Chondrocyte (in vitro differentiated cells): ENCODE results near the gene DUOX1. TPM values are rescaled to one million over a fixed set of nuclear protein-coding genes. Genes with fewer than 3 reads are reported as not detected.

Experiments
- DNase-seq: peaks from one replicate; pipeline ENCODE4 v3.0.0; 2021; ENCODE audit warnings: mixed read lengths, low spot score
- H3K27ac Mint-ChIP-seq: one replicate; pipeline ENCODE4 v1.8.0; 2021; ENCODE audit warnings: mild to moderate bottlenecking, moderate library complexity, mixed read lengths; ENCODE audit not compliant: unreplicated experiment
- H3K27me3 Mint-ChIP-seq: 2 replicates; pipeline ENCODE4 v1.8.0; 2021; ENCODE audit warnings: low read depth, mixed read lengths
- H3K36me3 Mint-ChIP-seq: 2 replicates; pipeline ENCODE4 v1.8.0; 2021; ENCODE audit warnings: low read depth, mixed read lengths
- H3K4me1 Mint-ChIP-seq: 2 replicates; pipeline ENCODE4 v1.8.0; 2021; ENCODE audit warnings: low read depth, mild to moderate bottlenecking, mixed read lengths
- H3K4me3 Mint-ChIP-seq: one replicate; pipeline ENCODE4 v1.8.0; 2021; ENCODE audit warnings: mild to moderate bottlenecking, moderate library complexity, mixed read lengths; ENCODE audit not compliant: unreplicated experiment
- H3K9me3 Mint-ChIP-seq: 2 replicates; pipeline ENCODE4 v1.8.0; 2021; ENCODE audit warnings: low read depth, mixed read lengths
- total RNA-seq: library from RNA; stranded (reverse); gene quantifications from 3 replicates; pipeline ENCODE4 v1.2.1, GENCODE V29; 2021
- TF ChIP-seq, protein P1 (sequence below): fragments of 200-600 bp; sonication (generic); IDR thresholded peaks from 2 replicates; pipeline ENCODE4 v1.5.0; 2021; ENCODE audit warnings: antibody characterized with exemption, mild to moderate bottlenecking, moderate library complexity

The DUOX1 gene
- total RNA-seq, 1 donor from 2014 or later, result not detected

DNA sequence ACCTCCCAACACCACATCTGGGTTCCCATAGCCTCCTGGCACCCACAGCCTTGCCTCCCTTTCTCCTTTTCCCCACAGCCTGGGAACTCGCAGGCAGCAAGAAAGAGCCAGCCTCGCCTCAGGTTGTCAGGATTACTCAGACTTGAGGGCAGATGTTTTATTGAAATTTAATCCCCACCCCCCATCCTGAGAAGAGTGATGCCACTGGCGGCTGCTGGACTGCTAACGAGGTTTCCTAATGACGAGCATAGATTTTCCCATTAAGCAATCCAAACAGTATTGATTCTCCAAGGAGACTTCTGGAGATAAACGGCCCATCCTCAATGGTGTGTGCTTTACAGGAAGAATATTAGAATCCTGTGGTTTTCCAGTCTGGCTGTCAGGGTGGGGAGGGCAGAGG, 44.3 kb downstream of the DUOX1 start:
- TF ChIP-seq, protein P1, sequence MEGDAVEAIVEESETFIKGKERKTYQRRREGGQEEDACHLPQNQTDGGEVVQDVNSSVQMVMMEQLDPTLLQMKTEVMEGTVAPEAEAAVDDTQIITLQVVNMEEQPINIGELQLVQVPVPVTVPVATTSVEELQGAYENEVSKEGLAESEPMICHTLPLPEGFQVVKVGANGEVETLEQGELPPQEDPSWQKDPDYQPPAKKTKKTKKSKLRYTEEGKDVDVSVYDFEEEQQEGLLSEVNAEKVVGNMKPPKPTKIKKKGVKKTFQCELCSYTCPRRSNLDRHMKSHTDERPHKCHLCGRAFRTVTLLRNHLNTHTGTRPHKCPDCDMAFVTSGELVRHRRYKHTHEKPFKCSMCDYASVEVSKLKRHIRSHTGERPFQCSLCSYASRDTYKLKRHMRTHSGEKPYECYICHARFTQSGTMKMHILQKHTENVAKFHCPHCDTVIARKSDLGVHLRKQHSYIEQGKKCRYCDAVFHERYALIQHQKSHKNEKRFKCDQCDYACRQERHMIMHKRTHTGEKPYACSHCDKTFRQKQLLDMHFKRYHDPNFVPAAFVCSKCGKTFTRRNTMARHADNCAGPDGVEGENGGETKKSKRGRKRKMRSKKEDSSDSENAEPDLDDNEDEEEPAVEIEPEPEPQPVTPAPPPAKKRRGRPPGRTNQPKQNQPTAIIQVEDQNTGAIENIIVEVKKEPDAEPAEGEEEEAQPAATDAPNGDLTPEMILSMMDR, result no peak

DNA sequence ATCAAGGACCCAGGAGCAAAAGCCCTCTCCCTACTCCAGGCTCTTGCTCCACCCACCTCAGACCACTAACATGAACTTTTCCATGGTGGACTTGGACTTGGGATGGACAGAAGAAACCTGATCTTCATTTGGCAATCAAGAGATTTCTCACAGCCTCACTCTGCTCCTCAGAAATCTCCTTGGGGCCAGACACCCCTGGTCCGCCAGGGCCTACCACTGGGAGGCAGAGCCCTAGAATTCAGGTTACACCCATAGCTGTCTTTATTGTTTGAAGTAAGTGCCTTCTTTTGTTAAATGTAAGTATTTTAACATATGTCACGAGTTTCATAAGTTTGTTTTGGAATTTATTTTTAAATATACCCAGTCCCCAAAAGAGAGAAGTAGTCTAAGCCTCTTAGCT, 44.8 kb downstream of the DUOX1 start:
- H3K36me3 Mint-ChIP-seq, result peaks cover 7% of the 10 kb centered on the region
- DNase-seq, result no peak
- H3K4me1 Mint-ChIP-seq, result no peaks in the 10 kb centered on the region
- H3K27me3 Mint-ChIP-seq, result no peaks in the 10 kb centered on the region
- TF ChIP-seq, protein P1, result no peak
- no peak overlapping the region for H3K27ac Mint-ChIP-seq
- no peaks in the 10 kb centered on the region for H3K9me3 Mint-ChIP-seq
- no peak overlapping the region for H3K4me3 Mint-ChIP-seq

More for the DNA sequence above, 44.3 kb downstream of the DUOX1 start:
- no peak overlapping the region for H3K27ac Mint-ChIP-seq
- H3K9me3 Mint-ChIP-seq, result no peaks in the 10 kb centered on the region
- no peak for DNase-seq
- no peaks in the 10 kb centered on the region for H3K27me3 Mint-ChIP-seq
- no peaks in the 10 kb centered on the region for H3K4me1 Mint-ChIP-seq
- no peak overlapping the region for H3K4me3 Mint-ChIP-seq
- peaks cover 7% of the 10 kb centered on the region for H3K36me3 Mint-ChIP-seq

DNA sequence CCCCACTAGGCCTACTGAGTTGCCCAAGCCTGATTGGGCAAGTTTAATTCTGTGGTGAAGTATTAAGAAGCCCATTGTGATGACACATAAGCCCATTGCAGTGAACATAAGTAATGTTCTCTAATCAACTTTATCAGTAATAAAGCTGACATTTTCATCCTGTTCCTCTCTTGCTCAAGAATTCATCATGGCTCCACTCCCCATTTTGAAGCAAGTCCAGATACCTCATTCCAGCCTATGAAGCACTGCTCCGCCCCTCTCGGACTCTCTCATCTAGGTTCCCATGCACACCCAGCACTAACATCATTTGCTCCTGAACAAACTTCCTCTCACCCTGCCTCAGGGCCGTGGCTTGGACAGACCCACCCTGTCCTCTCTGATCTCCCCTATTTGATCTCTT, 47.5 kb downstream of the DUOX1 start:
- DNase-seq, result no peak
- peaks cover 7% of the 10 kb centered on the region for H3K4me1 Mint-ChIP-seq
- H3K4me3 Mint-ChIP-seq, result no peak overlapping the region
- H3K9me3 Mint-ChIP-seq, result no peaks in the 10 kb centered on the region
- TF ChIP-seq, protein P1, result no peak
- no peaks in the 10 kb centered on the region for H3K27me3 Mint-ChIP-seq
- H3K27ac Mint-ChIP-seq, result no peak overlapping the region
- H3K36me3 Mint-ChIP-seq, result peaks cover 7% of the 10 kb centered on the region

DNA sequence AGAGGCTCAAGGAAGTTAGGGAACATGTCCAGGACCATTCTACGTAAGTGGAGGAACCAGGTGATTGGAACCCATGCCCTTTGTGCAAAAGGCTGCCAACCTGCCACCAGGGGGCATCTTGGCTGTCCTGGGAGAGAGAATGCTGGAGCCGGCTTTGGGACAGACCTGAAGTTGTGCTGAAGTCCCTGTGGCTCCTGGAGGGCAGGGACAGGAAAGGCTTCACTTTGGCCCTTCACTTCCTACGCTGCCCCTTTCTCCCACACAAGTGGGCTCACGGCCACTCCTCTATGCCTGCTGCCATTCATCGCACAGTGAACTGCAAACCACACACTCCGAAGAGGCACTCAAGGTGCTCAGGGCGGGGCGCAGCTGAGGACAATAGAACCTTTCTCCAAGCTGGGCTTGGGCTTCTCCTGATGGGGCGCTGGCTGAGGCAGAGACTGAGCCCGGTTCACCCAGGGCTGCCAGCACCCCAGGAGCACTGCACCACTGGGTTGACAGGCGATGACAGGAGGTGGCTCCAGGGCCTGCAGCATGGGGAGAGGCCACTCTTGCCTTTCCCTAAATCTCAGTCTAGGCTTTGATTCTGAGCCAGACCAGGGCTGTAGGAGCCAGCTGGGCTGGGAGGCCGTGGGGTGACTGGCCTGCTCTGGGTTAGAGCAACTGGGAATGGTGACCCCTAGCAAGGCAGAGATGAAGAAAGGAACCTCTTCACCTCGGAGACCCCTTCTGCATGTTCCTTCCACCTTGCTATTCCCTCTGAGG, 49.6 kb downstream of the DUOX1 start:
- Mint-ChIP-seq H3K36me3 (peaks cover 6% of the 10 kb centered on the region), H3K4me3 (no peak overlapping the region), H3K27ac (no peak overlapping the region), H3K27me3 (no peaks in the 10 kb centered on the region), H3K9me3 (no peaks in the 10 kb centered on the region), H3K4me1 (peaks cover 7% of the 10 kb centered on the region)
- DNase-seq, result no peak
- TF ChIP-seq, protein P1, result peak; percentile 65

DNA sequence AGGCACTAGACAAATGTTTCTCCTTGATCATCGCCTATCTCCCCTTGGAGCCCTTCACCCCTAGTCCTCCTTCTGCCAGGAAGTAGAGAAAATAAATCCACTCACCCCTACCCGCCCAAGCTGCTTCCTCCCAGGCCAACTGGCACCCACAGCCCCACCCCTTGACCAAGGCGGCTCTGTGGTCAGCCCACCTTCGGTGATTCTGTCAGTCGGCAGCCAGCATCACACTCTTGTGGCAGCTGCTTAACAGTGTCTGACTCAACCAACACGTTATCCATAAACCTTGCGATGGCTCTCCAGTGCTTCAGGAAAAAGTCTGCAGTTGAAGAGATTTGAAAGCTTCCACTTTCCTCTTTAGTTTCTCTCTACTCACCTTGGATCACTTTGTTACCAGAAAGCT, 50.4 kb downstream of the DUOX1 start:
- Mint-ChIP-seq H3K36me3 (peaks cover 4% of the 10 kb centered on the region), H3K4me1 (peaks cover 7% of the 10 kb centered on the region), H3K4me3 (no peak overlapping the region), H3K27me3 (no peaks in the 10 kb centered on the region), H3K27ac (no peak overlapping the region), H3K9me3 (no peaks in the 10 kb centered on the region)
- no peak for DNase-seq
- TF ChIP-seq, protein P1, result no peak
